ENCODE measurements around the gene FBN1.

The FBN1 gene

DNA sequence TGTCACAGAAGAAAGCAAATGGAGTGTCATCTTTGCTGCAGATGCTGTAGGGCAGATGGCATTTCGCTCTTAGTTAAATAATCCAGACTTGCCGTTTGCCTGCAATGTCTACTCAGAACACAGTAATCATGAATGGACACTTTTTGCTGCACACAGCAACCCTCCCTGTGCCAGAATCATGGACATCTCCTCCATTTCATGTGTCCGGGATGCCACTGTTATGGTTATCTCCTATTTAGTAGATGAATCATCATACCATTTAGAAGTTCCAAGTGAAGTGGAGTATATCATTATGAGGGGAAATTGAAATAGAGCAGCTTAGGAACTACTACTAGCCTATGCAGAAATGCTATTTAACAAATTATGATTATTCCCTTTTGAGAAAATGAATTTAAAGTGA lies 195.8 kb downstream of the FBN1 start:
- Histone ChIP-seq H3K36me3 (replicated peaks; ENCODE audit: low read depth, low read length) (no peaks in the 10 kb centered on the region), H3K27ac (ENCODE audit: low read length) (no peak overlapping the region), H3K9ac (ENCODE audit: low read length) (no peak overlapping the region), H3K4me1 (ENCODE audit: low read length) (no peaks in the 10 kb centered on the region), H3K9me3 (ENCODE audit: insufficient read depth, low read length) (no peaks in the 10 kb centered on the region), H3K79me2 (ENCODE audit: low read length) (no peaks in the 10 kb centered on the region), H4K20me1 (ENCODE audit: insufficient read depth, low read length) (no peaks in the 10 kb centered on the region), H2AFZ (ENCODE audit: low read depth, low read length) (no peak overlapping the region), H3K4me3 (ENCODE audit: low read length) (no peak overlapping the region), H3K4me2 (ENCODE audit: low read length) (no peak overlapping the region), H3K27me3 (ENCODE audit: low read depth, low read length) (no peaks in the 10 kb centered on the region)
- TF ChIP-seq, protein P1, sequence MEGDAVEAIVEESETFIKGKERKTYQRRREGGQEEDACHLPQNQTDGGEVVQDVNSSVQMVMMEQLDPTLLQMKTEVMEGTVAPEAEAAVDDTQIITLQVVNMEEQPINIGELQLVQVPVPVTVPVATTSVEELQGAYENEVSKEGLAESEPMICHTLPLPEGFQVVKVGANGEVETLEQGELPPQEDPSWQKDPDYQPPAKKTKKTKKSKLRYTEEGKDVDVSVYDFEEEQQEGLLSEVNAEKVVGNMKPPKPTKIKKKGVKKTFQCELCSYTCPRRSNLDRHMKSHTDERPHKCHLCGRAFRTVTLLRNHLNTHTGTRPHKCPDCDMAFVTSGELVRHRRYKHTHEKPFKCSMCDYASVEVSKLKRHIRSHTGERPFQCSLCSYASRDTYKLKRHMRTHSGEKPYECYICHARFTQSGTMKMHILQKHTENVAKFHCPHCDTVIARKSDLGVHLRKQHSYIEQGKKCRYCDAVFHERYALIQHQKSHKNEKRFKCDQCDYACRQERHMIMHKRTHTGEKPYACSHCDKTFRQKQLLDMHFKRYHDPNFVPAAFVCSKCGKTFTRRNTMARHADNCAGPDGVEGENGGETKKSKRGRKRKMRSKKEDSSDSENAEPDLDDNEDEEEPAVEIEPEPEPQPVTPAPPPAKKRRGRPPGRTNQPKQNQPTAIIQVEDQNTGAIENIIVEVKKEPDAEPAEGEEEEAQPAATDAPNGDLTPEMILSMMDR (IDR thresholded peaks at IDR 0.05; ENCODE audit: low read depth, low read length) = no peak
- no peak for TF ChIP-seq EZH2phosphoT487 (IDR thresholded peaks at IDR 0.05; ENCODE audit: low read depth)

DNA sequence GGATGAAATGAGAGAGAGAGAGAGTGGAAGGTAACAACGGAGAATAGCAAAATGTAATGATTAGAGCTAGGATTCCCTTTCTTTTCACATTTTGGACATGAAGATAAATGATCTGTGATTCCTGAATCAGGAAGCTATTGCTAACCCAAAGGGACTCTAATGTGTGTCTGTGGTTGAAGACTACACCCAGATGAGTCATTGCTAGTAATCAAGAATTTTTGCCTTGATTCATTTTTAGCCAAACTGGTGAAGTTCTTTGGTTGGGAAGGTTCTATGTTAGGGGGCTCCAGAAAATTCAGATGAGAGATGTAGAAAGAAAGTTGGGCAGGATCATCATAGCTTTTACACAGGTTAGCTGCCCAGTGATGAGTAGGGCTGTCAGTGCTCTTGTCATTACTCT lies 197.9 kb downstream of the FBN1 start:
- no peaks in the 10 kb centered on the region for H3K27me3 ChIP-seq (ENCODE audit: low read depth, low read length)
- H3K9ac ChIP-seq (ENCODE audit: low read length) = no peak overlapping the region
- TF ChIP-seq, protein P1 (IDR thresholded peaks at IDR 0.05; ENCODE audit: low read depth, low read length) = no peak
- no peak for TF ChIP-seq EZH2phosphoT487 (IDR thresholded peaks at IDR 0.05; ENCODE audit: low read depth)
- H3K79me2 ChIP-seq (ENCODE audit: low read length) = no peaks in the 10 kb centered on the region
- H3K4me3 ChIP-seq (ENCODE audit: low read length) = no peak overlapping the region
- H2AFZ ChIP-seq (ENCODE audit: low read depth, low read length) = no peak overlapping the region
- no peaks in the 10 kb centered on the region for H3K9me3 ChIP-seq (ENCODE audit: insufficient read depth, low read length)
- no peak overlapping the region for H3K4me2 ChIP-seq (ENCODE audit: low read length)
- H3K36me3 ChIP-seq (replicated peaks; ENCODE audit: low read depth, low read length) = no peaks in the 10 kb centered on the region
- H4K20me1 ChIP-seq (ENCODE audit: insufficient read depth, low read length) = no peaks in the 10 kb centered on the region
- no peaks in the 10 kb centered on the region for H3K4me1 ChIP-seq (ENCODE audit: low read length)
- H3K27ac ChIP-seq (ENCODE audit: low read length) = no peak overlapping the region

DNA sequence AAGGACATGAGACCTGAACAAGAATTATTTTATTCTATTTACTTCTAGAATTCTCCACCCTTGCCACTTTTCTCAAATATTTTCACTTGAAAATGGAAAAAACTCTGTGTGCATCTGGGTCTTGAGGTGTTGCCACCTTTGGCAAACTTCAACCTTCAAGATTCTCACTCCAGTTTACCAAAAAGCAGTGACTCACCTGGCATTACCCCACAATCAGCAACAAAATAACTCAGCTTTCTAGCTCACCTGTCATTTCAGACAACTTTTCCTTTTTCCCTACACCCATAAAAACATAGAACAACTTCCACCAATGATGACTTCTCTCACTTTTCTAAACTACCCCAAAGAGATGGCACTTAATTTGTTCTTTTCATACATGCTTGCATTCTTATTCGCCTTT lies 198.5 kb downstream of the FBN1 start:
- H3K4me1 ChIP-seq (ENCODE audit: low read length) = no peaks in the 10 kb centered on the region
- no peaks in the 10 kb centered on the region for H3K9me3 ChIP-seq (ENCODE audit: insufficient read depth, low read length)
- no peaks in the 10 kb centered on the region for H3K27me3 ChIP-seq (ENCODE audit: low read depth, low read length)
- H4K20me1 ChIP-seq (ENCODE audit: insufficient read depth, low read length) = no peaks in the 10 kb centered on the region
- TF ChIP-seq EZH2phosphoT487 (IDR thresholded peaks at IDR 0.05; ENCODE audit: low read depth) = no peak
- TF ChIP-seq, protein P1 (IDR thresholded peaks at IDR 0.05; ENCODE audit: low read depth, low read length) = no peak
- no peak overlapping the region for H3K27ac ChIP-seq (ENCODE audit: low read length)
- H3K9ac ChIP-seq (ENCODE audit: low read length) = no peak overlapping the region
- H3K36me3 ChIP-seq (replicated peaks; ENCODE audit: low read depth, low read length) = no peaks in the 10 kb centered on the region
- no peaks in the 10 kb centered on the region for H3K79me2 ChIP-seq (ENCODE audit: low read length)
- H2AFZ ChIP-seq (ENCODE audit: low read depth, low read length) = no peak overlapping the region
- H3K4me3 ChIP-seq (ENCODE audit: low read length) = no peak overlapping the region
- no peak overlapping the region for H3K4me2 ChIP-seq (ENCODE audit: low read length)

DNA sequence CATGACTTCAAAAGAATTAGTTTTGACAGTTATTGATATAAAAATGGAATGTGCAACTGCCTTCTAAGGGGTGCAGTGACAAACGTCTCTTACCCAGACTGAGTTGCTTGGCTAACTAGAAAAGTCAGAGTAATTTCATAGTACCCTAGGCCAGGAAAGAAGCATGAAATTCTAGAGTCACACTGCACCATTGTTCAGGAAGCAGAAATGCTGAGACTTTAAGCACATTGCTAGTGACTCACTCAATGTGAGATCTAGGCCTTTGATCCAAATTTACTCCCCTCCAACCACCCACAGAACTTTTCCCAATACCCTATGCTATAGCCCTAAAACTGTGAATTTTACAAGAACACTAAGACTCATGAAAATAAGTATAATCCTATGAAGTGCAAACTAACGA lies 203.5 kb downstream of the FBN1 start:
- Histone ChIP-seq H3K9ac (ENCODE audit: low read length) (no peak overlapping the region), H3K27me3 (ENCODE audit: low read depth, low read length) (no peaks in the 10 kb centered on the region), H3K4me2 (ENCODE audit: low read length) (no peak overlapping the region), H3K79me2 (ENCODE audit: low read length) (no peaks in the 10 kb centered on the region), H3K36me3 (replicated peaks; ENCODE audit: low read depth, low read length) (no peaks in the 10 kb centered on the region), H3K4me1 (ENCODE audit: low read length) (no peaks in the 10 kb centered on the region), H3K9me3 (ENCODE audit: insufficient read depth, low read length) (no peaks in the 10 kb centered on the region), H3K4me3 (ENCODE audit: low read length) (no peak overlapping the region), H2AFZ (ENCODE audit: low read depth, low read length) (no peak overlapping the region), H3K27ac (ENCODE audit: low read length) (no peak overlapping the region), H4K20me1 (ENCODE audit: insufficient read depth, low read length) (no peaks in the 10 kb centered on the region)
- no peak for TF ChIP-seq EZH2phosphoT487 (IDR thresholded peaks at IDR 0.05; ENCODE audit: low read depth)
- TF ChIP-seq, protein P1 (IDR thresholded peaks at IDR 0.05; ENCODE audit: low read depth, low read length) = no peak
